Endothelial cell of umbilical vein (primary cell): ENCODE measurements around the gene CCSER1. TPM values are rescaled to one million over a fixed set of nuclear protein-coding genes. Genes with fewer than 3 reads are reported as not detected.

Source experiments
- BruUV-seq: library from RNA; stranded (reverse); fragments of 400-500 nt; replicated peaks from 2 replicates; lab custom pipeline; 2021; lab: Mats Ljungman, UMichigan
- CTCF ChIA-PET: fragments of 300-600, 350-600 bp; sonication (Branson Sonifier 250); formaldehyde crosslinking; loops from one replicate; lab custom pipeline; 2021; ENCODE audit warnings: antibody characterized with exemption, inconsistent platforms; lab: Charles Lee
- POLR2A ChIA-PET: fragments of 300-600, 350-600 bp; sonication (Branson Sonifier 250); formaldehyde crosslinking; loops from one replicate; lab custom pipeline; 2021; ENCODE audit warnings: antibody characterized with exemption, inconsistent platforms; lab: Charles Lee
- DNase-seq: peaks from one replicate; pipeline ENCODE4 v3.0.0-alpha.2; 2011; ENCODE audit warnings: low read depth, low spot score
- FAIRE-seq: peaks from 2 replicates; lab custom pipeline; 2011; peaks lifted over from hg19 to GRCh38; lab: Jason Lieb, UNC
- H2AFZ ChIP-seq: 2 replicates; pipeline ENCODE4 v1.6.0; 2012; ENCODE audit warnings: low read depth, low read length, control low read depth, inconsistent platforms
- H3K27ac ChIP-seq: 2 replicates; pipeline ENCODE4 v1.5.1; 2011; ENCODE audit warnings: low read depth, mild to moderate bottlenecking, control low read depth, low read length, moderate library complexity; ENCODE audit not compliant: insufficient read depth
- H3K27me3 ChIP-seq, 2 experiments: 2 replicates each; pipeline versions ENCODE4 v1.6.0 to v1.6.1; 2011; ENCODE audit warnings: low read length in 2 of 2, mixed read lengths in 1 of 2; ENCODE audit not compliant: control insufficient read depth in 2 of 2, insufficient read depth in 2 of 2
- H3K36me3 ChIP-seq, 2 experiments: 2 replicates in 1 of 2; 3 replicates in 1 of 2; pipeline ENCODE4 v1.5.1; 2011; ENCODE audit warnings: low read length in 2 of 2, mild to moderate bottlenecking in 1 of 2, moderate library complexity in 1 of 2; ENCODE audit not compliant: control insufficient read depth in 2 of 2, insufficient read depth in 2 of 2; ENCODE audit errors: extremely low read depth in 1 of 2
- H3K4me1 ChIP-seq: 3 replicates; pipeline ENCODE4 v1.5.1; 2011; ENCODE audit warnings: mild to moderate bottlenecking, low read length; ENCODE audit not compliant: control insufficient read depth, insufficient read depth; ENCODE audit errors: extremely low read depth
- H3K4me2 ChIP-seq: 2 replicates; pipeline ENCODE4 v1.6.1; 2011; ENCODE audit warnings: low read length, control low read depth, mixed read lengths; ENCODE audit not compliant: insufficient read depth
- H3K4me3 ChIP-seq, 3 experiments: fragments of 200-600 bp in 1 of 3; sonication (generic), shearing (Covaris generic) in 1 of 3; replicated peaks in 1 of 3; 2 replicates each; pipeline ENCODE4 v1.5.1; 2011 to 2016; ENCODE audit warnings: control low read depth in 3 of 3, low read length in 3 of 3, mild to moderate bottlenecking in 2 of 3, inconsistent platforms in 1 of 3, low read depth in 1 of 3, moderate library complexity in 1 of 3; ENCODE audit not compliant: insufficient read depth in 1 of 3
- H3K79me2 ChIP-seq: 2 replicates; pipeline ENCODE4 v1.6.0; 2012; ENCODE audit warnings: low read length, inconsistent platforms; ENCODE audit not compliant: control insufficient read depth, insufficient read depth
- H3K9ac ChIP-seq: replicated peaks from 2 replicates; pipeline ENCODE3; 2011; ENCODE audit warnings: low read length, control low read depth; ENCODE audit not compliant: insufficient read depth; ENCODE audit errors: extremely low read depth
- H3K9me1 ChIP-seq: replicated peaks from 3 replicates; pipeline ENCODE4 v1.6.0; 2011; ENCODE audit warnings: mild to moderate bottlenecking, low read length; ENCODE audit not compliant: control insufficient read depth, insufficient read depth; ENCODE audit errors: extremely low read depth
- H3K9me3 ChIP-seq: replicated peaks from 2 replicates; pipeline ENCODE4 v1.5.1; 2012; ENCODE audit warnings: low read length, inconsistent platforms; ENCODE audit not compliant: control insufficient read depth, insufficient read depth
- H4K20me1 ChIP-seq: replicated peaks from 2 replicates; pipeline ENCODE3; 2011; ENCODE audit warnings: mild to moderate bottlenecking, low read length; ENCODE audit not compliant: control insufficient read depth, insufficient read depth; ENCODE audit errors: extremely low read depth
- EZH2 ChIP-seq: IDR thresholded peaks from 2 replicates; pipeline ENCODE4 v1.6.1; 2012; ENCODE audit warnings: borderline replicate concordance, low read depth, mild to moderate bottlenecking, moderate library complexity, low read length, inconsistent platforms; ENCODE audit not compliant: severe bottlenecking
- FOS ChIP-seq: IDR thresholded peaks from 2 replicates; pipeline ENCODE4 v1.6.1; 2011; ENCODE audit warnings: mild to moderate bottlenecking, low read length, moderate library complexity, borderline replicate concordance; ENCODE audit not compliant: insufficient read depth
- GATA2 ChIP-seq: IDR thresholded peaks from 2 replicates; pipeline ENCODE4 v1.7.0; 2011; ENCODE audit warnings: low read depth, mild to moderate bottlenecking, moderate library complexity, mixed read lengths, low read length; ENCODE audit not compliant: insufficient read length, insufficient read depth
- JUN ChIP-seq: IDR thresholded peaks from 2 replicates; pipeline ENCODE4 v1.6.1; 2011; ENCODE audit warnings: borderline replicate concordance, low read depth; ENCODE audit not compliant: insufficient read length, insufficient read depth
- MYC ChIP-seq: IDR thresholded peaks from one replicate; pipeline ENCODE4 v1.6.1; 2011; ENCODE audit warnings: mild to moderate bottlenecking, low read depth, low read length
- POLR2A ChIP-seq: IDR thresholded peaks from 2 replicates; pipeline ENCODE4 v1.6.1; 2012; ENCODE audit warnings: low read depth, mild to moderate bottlenecking, control low read depth, low read length
- POLR2AphosphoS5 ChIP-seq: IDR thresholded peaks from 2 replicates; pipeline ENCODE4 v1.6.1; 2012; ENCODE audit warnings: low read depth, mild to moderate bottlenecking, control low read depth, low read length, moderate library complexity; ENCODE audit not compliant: insufficient read depth
- dilution Hi-C: fragments of 300-500 bp; cut with MboI; formaldehyde crosslinking; loops from one replicate; pipeline ENCODE4 v1.15.0; 2019; ENCODE audit warnings: low sequenced_read_pairs; ENCODE audit not compliant: extremely low pct_ligation_motif_present
- intact Hi-C: fragments of 100-400 bp; cut with micrococcal nuclease; formaldehyde crosslinking; loops from one replicate; pipeline ENCODE4 v1.10.0; 2022
- polyA plus RNA-seq, 4 experiments: library from polyadenylated mRNA; depleted of rRNA in 3 of 4; stranded (reverse) in 3 of 4; unstranded in 1 of 4; fragments of >200 nt; gene quantifications; 2 replicates each; pipeline versions ENCODE4 v1.2.1 to v1.2.3, GENCODE V29; 2011 to 2012; ENCODE audit warnings: missing spikeins in 1 of 4
- total RNA-seq: library from RNA; stranded (reverse); gene quantifications from 2 replicates; pipeline ENCODE4 v1.2.3, GENCODE V29; 2021
- TF ChIP-seq, protein P1 (sequence below), 2 donors: IDR thresholded peaks; 1 replicate in 1 of 2; 2 replicates in 1 of 2; pipeline ENCODE4 v1.5.1; 2011; ENCODE audit warnings: low read length in 2 of 2, mild to moderate bottlenecking in 2 of 2, moderate library complexity in 2 of 2, control low read depth in 1 of 2, inconsistent platforms in 1 of 2, low read depth in 1 of 2; ENCODE audit not compliant: insufficient read depth in 1 of 2; ENCODE audit errors: extremely low read depth in 1 of 2
- TF ChIP-seq, protein P2 (sequence below): IDR thresholded peaks from 2 replicates; pipeline ENCODE4 v1.6.1; 2011; ENCODE audit not compliant: insufficient read depth, insufficient read length

The CCSER1 gene
- total and polyA plus RNA-seq, 2 donors (not counting 3 experiments of a cell fraction or from before 2014, with no cell fraction given) = 0.11 to 1.8 TPM

DNA sequence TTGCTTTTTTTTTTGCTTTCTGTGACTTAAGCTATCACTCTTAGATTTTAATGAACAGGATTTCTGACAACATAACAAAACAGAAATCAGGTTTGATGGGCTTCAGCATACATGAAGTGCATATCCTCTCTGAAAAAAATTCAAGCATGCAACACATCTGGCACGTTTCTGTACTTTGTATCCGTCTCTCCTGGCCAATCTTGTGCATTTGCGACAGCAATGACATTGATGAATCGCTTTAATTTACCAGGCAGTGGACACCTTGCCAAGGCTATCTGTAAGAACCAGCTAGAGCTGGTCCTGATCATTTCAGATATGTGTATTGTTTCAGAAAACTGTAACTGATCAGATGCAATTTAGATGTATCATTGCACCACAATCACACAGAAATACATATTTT lies 93.3 kb downstream of the CCSER1 start:
- POLR2A ChIA-PET = no interaction called here
- no TSS peak for BruUV-seq
- dilution Hi-C loops = no loop called here
- Histone ChIP-seq H3K4me1 (no peaks in the 10 kb centered on the region), H4K20me1 (no peaks in the 10 kb centered on the region), H3K9me3 (no peaks in the 10 kb centered on the region), H3K79me2 (no peaks in the 10 kb centered on the region), H3K27me3 (no peaks in the 10 kb centered on the region), H3K9ac (no peak overlapping the region), H3K27ac (no peak overlapping the region), H3K4me2 (no peak overlapping the region), H3K9me1 (no peaks in the 10 kb centered on the region), H2AFZ (no peak overlapping the region), H3K4me3 (no peak overlapping the region), H3K36me3 (no peaks in the 10 kb centered on the region)
- intact Hi-C loops = no loop called here
- TF ChIP-seq POLR2A (no peak), POLR2AphosphoS5 (no peak), FOS (no peak), EZH2 (no peak), JUN (no peak), MYC (no peak), GATA2 (no peak)
- TF ChIP-seq, protein P1, sequence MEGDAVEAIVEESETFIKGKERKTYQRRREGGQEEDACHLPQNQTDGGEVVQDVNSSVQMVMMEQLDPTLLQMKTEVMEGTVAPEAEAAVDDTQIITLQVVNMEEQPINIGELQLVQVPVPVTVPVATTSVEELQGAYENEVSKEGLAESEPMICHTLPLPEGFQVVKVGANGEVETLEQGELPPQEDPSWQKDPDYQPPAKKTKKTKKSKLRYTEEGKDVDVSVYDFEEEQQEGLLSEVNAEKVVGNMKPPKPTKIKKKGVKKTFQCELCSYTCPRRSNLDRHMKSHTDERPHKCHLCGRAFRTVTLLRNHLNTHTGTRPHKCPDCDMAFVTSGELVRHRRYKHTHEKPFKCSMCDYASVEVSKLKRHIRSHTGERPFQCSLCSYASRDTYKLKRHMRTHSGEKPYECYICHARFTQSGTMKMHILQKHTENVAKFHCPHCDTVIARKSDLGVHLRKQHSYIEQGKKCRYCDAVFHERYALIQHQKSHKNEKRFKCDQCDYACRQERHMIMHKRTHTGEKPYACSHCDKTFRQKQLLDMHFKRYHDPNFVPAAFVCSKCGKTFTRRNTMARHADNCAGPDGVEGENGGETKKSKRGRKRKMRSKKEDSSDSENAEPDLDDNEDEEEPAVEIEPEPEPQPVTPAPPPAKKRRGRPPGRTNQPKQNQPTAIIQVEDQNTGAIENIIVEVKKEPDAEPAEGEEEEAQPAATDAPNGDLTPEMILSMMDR (IDR thresholded peaks at IDR 0.05; ENCODE audit: extremely low read depth in 1 of 2, insufficient read depth in 1 of 2, low read depth in 1 of 2, low read length in 2 of 2) = no peak
- TF ChIP-seq, protein P2, sequence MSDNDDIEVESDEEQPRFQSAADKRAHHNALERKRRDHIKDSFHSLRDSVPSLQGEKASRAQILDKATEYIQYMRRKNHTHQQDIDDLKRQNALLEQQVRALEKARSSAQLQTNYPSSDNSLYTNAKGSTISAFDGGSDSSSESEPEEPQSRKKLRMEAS = no peak
- DNase-seq (no peak), FAIRE-seq (no peak)
- CTCF ChIA-PET = no interaction called here
